ENCODE results near the gene MFAP2.

- TF ChIP-seq ARNTL (CRISPR knock-in tag; IDR thresholded peaks at IDR 0.05; ENCODE audit: borderline replicate concordance, low read depth) (no peak), RARB (CRISPR knock-in tag; IDR thresholded peaks at IDR 0.05) (no peak), ZFP3 (CRISPR knock-in tag; IDR thresholded peaks at IDR 0.05) (no peak), ZC3H10 (CRISPR knock-in tag; IDR thresholded peaks at IDR 0.05) (no peak), SNAI2 (CRISPR knock-in tag; IDR thresholded peaks at IDR 0.05) (no peak), POU6F1 (CRISPR knock-in tag; IDR thresholded peaks at IDR 0.05; ENCODE audit: borderline replicate concordance, low read depth) (no peak), PPARA (CRISPR knock-in tag; IDR thresholded peaks at IDR 0.05; ENCODE audit: borderline replicate concordance) (no peak), OSR1 (CRISPR knock-in tag; IDR thresholded peaks at IDR 0.05) (no peak), ZNF70 (CRISPR knock-in tag; IDR thresholded peaks at IDR 0.05) (no peak)
These were observed 2.3 kb downstream of the MFAP2 start for GRCh38 chr1:16978139-16978538.
